Body of pancreas (tissue), 4 donors: ENCODE data around the gene CREB5. TPM values are rescaled to one million over a fixed set of nuclear protein-coding genes. Genes with fewer than 3 reads are reported as not detected.

Experiments used
- ATAC-seq: fragments of 150-250 bp; one replicate; pipeline ENCODE4 v1.9.1; 2016
- DNase-seq, 4 donors: peaks; one replicate each; pipeline ENCODE4 v3.0.0-alpha.2; 2019
- H3K27ac ChIP-seq, 4 donors: fragments of 200-600 bp; sonication (generic); 1 replicate in 3 of 4; 2 replicates in 1 of 4; pipeline versions ENCODE4 v1.5.1 to v1.6.1; 2016 to 2019; ENCODE audit warnings: mild to moderate bottlenecking in 1 of 4, mixed read lengths in 1 of 4, moderate library complexity in 1 of 4
- H3K27me3 ChIP-seq, 2 donors: fragments of 200-600 bp; sonication (generic); one replicate each; pipeline ENCODE4 v1.6.0; 2016; ENCODE audit warnings: mild to moderate bottlenecking in 1 of 2
- H3K36me3 ChIP-seq, 2 donors: fragments of 200-600 bp; sonication (generic); replicated peaks in 1 of 2; 2 replicates each; pipeline ENCODE4 v1.5.1; 2016; ENCODE audit warnings: low read depth in 2 of 2; ENCODE audit not compliant: insufficient read depth in 1 of 2
- H3K4me1 ChIP-seq: fragments of 200-600 bp; sonication (generic); one replicate; pipeline ENCODE4 v1.6.0; 2016
- H3K4me3 ChIP-seq, 2 donors: fragments of 200-600 bp; sonication (generic); 1 replicate in 1 of 2; 2 replicates in 1 of 2; pipeline ENCODE4 v1.5.1; 2016 to 2019
- H3K9me3 ChIP-seq, 3 donors: fragments of 200-600 bp; sonication (generic); 1 replicate in 2 of 3; 2 replicates in 1 of 3; pipeline ENCODE4 v1.5.1; 2016
- CTCF ChIP-seq, 7 experiments: fragments of 450-650 bp in 4 of 7; fragments of 200-600 bp in 3 of 7; sonication (generic) in 3 of 7; IDR thresholded peaks; one replicate each; pipeline ENCODE4 v1.5.1; 2016 to 2019; ENCODE audit warnings: antibody characterized with exemption in 7 of 7
- POLR2A ChIP-seq, 3 donors: fragments of 450-650 bp; IDR thresholded peaks; one replicate each; pipeline ENCODE4 v1.6.1; 2016; ENCODE audit warnings: antibody characterized with exemption in 3 of 3, mild to moderate bottlenecking in 2 of 3
- WGBS, 2 donors: methylation state at CpG; one replicate each; pipeline ENCODE4 v1.1.5; 2017; 5-methylcytosine and 5-hydroxymethylcytosine counted together
- intact Hi-C: fragments of 100-400 bp; cut with DNase I; formaldehyde crosslinking; loops from one replicate; pipeline ENCODE4 v1.15.1; 2023
- total RNA-seq, 2 donors: library from RNA; depleted of rRNA; stranded (reverse); fragments of >200 nt; gene quantifications; one replicate each; pipeline ENCODE4 v1.1.0, GENCODE V29; 2016

The CREB5 gene
- total RNA-seq, 2 donors from 2014 or later, result 10.4 to 25.7 TPM

- no peaks in the 10 kb centered on the region for H3K36me3 ChIP-seq
- TF ChIP-seq POLR2A (IDR thresholded peaks at IDR 0.05) (no peak), CTCF (IDR thresholded peaks at IDR 0.05) (no peak)
- intact Hi-C loops, result no loop called here
- no peak overlapping the region for H3K27ac ChIP-seq
- H3K4me1 ChIP-seq, result no peaks in the 10 kb centered on the region
- no peak for DNase-seq
- no peak for ATAC-seq
- H3K4me3 ChIP-seq, result no peak overlapping the region
- H3K27me3 ChIP-seq, result no peaks in the 10 kb centered on the region
- H3K9me3 ChIP-seq, result no peaks in the 10 kb centered on the region
- WGBS, 2 donors, result 51 to 58% methylated on average over 3 of the region's 3 CpGs
Observed at GRCh38 chr7:28873365-28873764, 461.0 kb downstream of the CREB5 start.

GRCh38 chr7:28874001-28874400 lies 461.7 kb downstream of the CREB5 start:
- intact Hi-C loops, result no loop called here
- 55 to 64% methylated on average over 1 of the region's 1 CpG for WGBS, 2 donors
- H3K9me3 ChIP-seq, result no peaks in the 10 kb centered on the region
- no peaks in the 10 kb centered on the region for H3K36me3 ChIP-seq
- ATAC-seq (no peak), DNase-seq (no peak)
- H3K27ac ChIP-seq, result no peak overlapping the region
- TF ChIP-seq CTCF (IDR thresholded peaks at IDR 0.05), result no peak
- no peak for TF ChIP-seq POLR2A (IDR thresholded peaks at IDR 0.05)
- no peak overlapping the region for H3K4me3 ChIP-seq
- no peaks in the 10 kb centered on the region for H3K4me1 ChIP-seq
- no peaks in the 10 kb centered on the region for H3K27me3 ChIP-seq

Other genes with a start within 250 kb of the CREB5 start
- 1 to 10 TPM; 4.0 to 4.9 TPM for gene JAZF1, start 231.7 kb upstream of the CREB5 start, total RNA-seq